Trophoblast cell (in vitro differentiated cells and primary cell): Measurements from ENCODE around the gene ITGA5.

Experiments used
- DNase-seq, 2 donors: peaks; one replicate each; pipeline ENCODE4 v3.0.0-alpha.2; 2016
- H2AFZ ChIP-seq: 2 replicates; pipeline ENCODE4 v1.6.1; 2013; ENCODE audit warnings: low read length, moderate library complexity, mild to moderate bottlenecking; ENCODE audit not compliant: insufficient read depth, poor library complexity
- H2AK5ac ChIP-seq: 2 replicates; pipeline ENCODE4 v1.6.1; 2013; ENCODE audit warnings: mild to moderate bottlenecking, low read length
- H2BK120ac ChIP-seq: 2 replicates; pipeline ENCODE4 v1.6.1; 2013; ENCODE audit warnings: low read length, mild to moderate bottlenecking, moderate library complexity; ENCODE audit not compliant: insufficient read depth, poor library complexity
- H2BK12ac ChIP-seq: 2 replicates; pipeline ENCODE4 v1.6.1; 2013; ENCODE audit warnings: mild to moderate bottlenecking, low read length, moderate library complexity
- H2BK5ac ChIP-seq: 2 replicates; pipeline ENCODE4 v1.6.1; 2013; ENCODE audit warnings: low read length, low read depth, moderate library complexity, mild to moderate bottlenecking; ENCODE audit not compliant: poor library complexity
- H3K14ac ChIP-seq: 2 replicates; pipeline ENCODE4 v1.6.1; 2013; ENCODE audit warnings: mild to moderate bottlenecking, low read length
- H3K18ac ChIP-seq: 2 replicates; pipeline ENCODE4 v1.6.1; 2013; ENCODE audit warnings: mild to moderate bottlenecking, low read length
- H3K23ac ChIP-seq: 2 replicates; pipeline ENCODE4 v1.6.1; 2013; ENCODE audit warnings: low read length
- H3K27ac ChIP-seq: 2 replicates; pipeline ENCODE4 v1.5.1; 2013; ENCODE audit warnings: low read depth, mild to moderate bottlenecking, inconsistent platforms, low read length, moderate library complexity
- H3K27me3 ChIP-seq: 2 replicates; pipeline ENCODE4 v1.6.1; 2013; ENCODE audit warnings: inconsistent platforms, mild to moderate bottlenecking, low read length, moderate library complexity; ENCODE audit not compliant: insufficient read depth
- H3K36me3 ChIP-seq, 2 experiments: 1 replicate in 1 of 2; 2 replicates in 1 of 2; pipeline ENCODE4 v1.6.1; 2013; ENCODE audit warnings: low read length in 2 of 2, mild to moderate bottlenecking in 2 of 2, moderate library complexity in 1 of 2; ENCODE audit not compliant: insufficient read depth in 2 of 2, control insufficient read depth in 1 of 2
- H3K4ac ChIP-seq: 2 replicates; pipeline ENCODE4 v1.6.1; 2013; ENCODE audit warnings: low read depth, mild to moderate bottlenecking, low read length, moderate library complexity
- H3K4me1 ChIP-seq, 2 experiments: 1 replicate in 1 of 2; 2 replicates in 1 of 2; pipeline ENCODE4 v1.6.1; 2013; ENCODE audit warnings: low read length in 2 of 2, mild to moderate bottlenecking in 2 of 2, moderate library complexity in 1 of 2; ENCODE audit not compliant: insufficient read depth in 2 of 2, control insufficient read depth in 1 of 2
- H3K4me2 ChIP-seq: 2 replicates; pipeline ENCODE4 v1.6.1; 2013; ENCODE audit warnings: inconsistent platforms, mild to moderate bottlenecking, low read length, moderate library complexity
- H3K4me3 ChIP-seq: 2 replicates; pipeline ENCODE4 v1.5.1; 2013; ENCODE audit warnings: mild to moderate bottlenecking, low read depth, low read length, inconsistent platforms
- H3K79me1 ChIP-seq: one replicate; pipeline ENCODE4 v1.6.1; 2013; ENCODE audit warnings: low read length
- H3K79me2 ChIP-seq: 2 replicates; pipeline ENCODE4 v1.6.1; 2013; ENCODE audit warnings: low read length, mild to moderate bottlenecking; ENCODE audit not compliant: control insufficient read depth, insufficient read depth, poor library complexity
- H3K9ac ChIP-seq: 2 replicates; pipeline ENCODE4 v1.6.1; 2013; ENCODE audit warnings: mild to moderate bottlenecking, low read length
- H3K9me3 ChIP-seq: 2 replicates; pipeline ENCODE4 v1.6.1; 2013; ENCODE audit warnings: low read depth, mild to moderate bottlenecking, control low read depth, inconsistent platforms, low read length; ENCODE audit not compliant: insufficient read depth
- H4K12ac ChIP-seq: 2 replicates; pipeline ENCODE4 v1.6.1; 2013; ENCODE audit warnings: low read depth, mild to moderate bottlenecking, low read length, moderate library complexity
- H4K8ac ChIP-seq: 2 replicates; pipeline ENCODE4 v1.6.1; 2013; ENCODE audit warnings: low read depth, mild to moderate bottlenecking, low read length, moderate library complexity
- H4K91ac ChIP-seq: one replicate; pipeline ENCODE4 v1.6.1; 2013; ENCODE audit warnings: low read depth, mild to moderate bottlenecking, low read length, moderate library complexity
- WGBS: extraction: QIAGEN DNeasy Blood & Tissue Kit; methylation state at CpG from one replicate; pipeline ENCODE4 v1.1.7; 2013; ENCODE audit warnings: missing lambda C conversion rate; ENCODE audit not compliant: insufficient read length, insufficient coverage; ENCODE audit errors: extremely low coverage; 5-methylcytosine and 5-hydroxymethylcytosine counted together

The ITGA5 gene

GRCh38 chr12:54349679-54350078 lies 69.4 kb downstream of the ITGA5 start:
- H3K4ac ChIP-seq = no peak overlapping the region
- no peak overlapping the region for H3K9ac ChIP-seq
- H2BK120ac ChIP-seq = no peak overlapping the region
- H3K18ac ChIP-seq = no peak overlapping the region
- no peak overlapping the region for H4K8ac ChIP-seq
- H3K79me1 ChIP-seq = peaks cover 2% of the 10 kb centered on the region
- H3K79me2 ChIP-seq = no peaks in the 10 kb centered on the region
- no peak overlapping the region for H2AK5ac ChIP-seq
- peaks cover 15 to 44% of the 10 kb centered on the region in 2 experiments for H3K36me3 ChIP-seq
- no peak overlapping the region for H3K14ac ChIP-seq
- H3K27me3 ChIP-seq = no peaks in the 10 kb centered on the region
- no peak overlapping the region for H3K27ac ChIP-seq
- no peak overlapping the region for H3K23ac ChIP-seq
- H3K4me2 ChIP-seq = no peak overlapping the region
- no peak overlapping the region for H2BK5ac ChIP-seq
- H2AFZ ChIP-seq = no peak overlapping the region
- peaks cover 11 to 17% of the 10 kb centered on the region in 2 experiments for H3K4me1 ChIP-seq
- H4K91ac ChIP-seq = no peak overlapping the region
- no peak overlapping the region for H3K4me3 ChIP-seq
- DNase-seq = no peak
- H2BK12ac ChIP-seq = no peak overlapping the region
- no peaks in the 10 kb centered on the region for H3K9me3 ChIP-seq
- no peak overlapping the region for H4K12ac ChIP-seq

DNA sequence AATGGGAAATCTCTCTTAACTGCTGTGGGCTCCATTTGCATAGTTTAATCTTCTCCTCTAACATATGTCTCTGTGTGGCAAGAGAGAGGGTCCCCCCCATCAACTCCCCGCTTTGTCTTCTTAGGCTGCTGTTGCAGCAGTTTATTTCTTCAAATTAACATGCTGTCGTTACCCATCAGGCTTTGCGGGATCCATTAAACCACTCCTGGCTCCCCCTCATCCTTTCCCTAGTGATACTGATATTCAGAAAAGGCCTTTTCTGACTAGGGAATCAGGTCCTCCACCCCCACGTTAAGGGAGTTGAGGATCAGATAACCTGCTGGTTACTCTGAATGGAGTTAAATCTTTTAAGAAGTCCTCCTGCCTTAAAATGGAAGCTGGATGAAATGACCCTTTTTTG lies 70.0 kb downstream of the ITGA5 start:
- Histone ChIP-seq H3K27ac (no peak overlapping the region), H3K4me2 (no peak overlapping the region), H3K4me1 (peaks cover 10 to 16% of the 10 kb centered on the region in 2 experiments), H3K9ac (no peak overlapping the region), H3K18ac (no peak overlapping the region), H3K9me3 (no peaks in the 10 kb centered on the region), H2BK120ac (no peak overlapping the region), H3K27me3 (no peaks in the 10 kb centered on the region), H2AFZ (no peak overlapping the region), H4K8ac (no peak overlapping the region), H3K36me3 (peaks cover 18 to 44% of the 10 kb centered on the region in 2 experiments), H3K23ac (no peak overlapping the region), H3K79me1 (no peaks in the 10 kb centered on the region), H3K14ac (no peak overlapping the region), H4K91ac (no peak overlapping the region), H3K4ac (no peak overlapping the region), H3K79me2 (no peaks in the 10 kb centered on the region), H4K12ac (no peak overlapping the region), H2BK5ac (no peak overlapping the region), H3K4me3 (no peak overlapping the region), H2AK5ac (no peak overlapping the region), H2BK12ac (no peak overlapping the region)
- DNase-seq = no peak
- WGBS = no CpG with 5 or more reads among the region's 4 CpGs
